Measurements from ENCODE around the gene ZFP69.

Gene ZFP69

GRCh38 chr1:40519517-40519916 lies 42.4 kb downstream of the ZFP69 start:
- TF ChIP-seq, protein P1, sequence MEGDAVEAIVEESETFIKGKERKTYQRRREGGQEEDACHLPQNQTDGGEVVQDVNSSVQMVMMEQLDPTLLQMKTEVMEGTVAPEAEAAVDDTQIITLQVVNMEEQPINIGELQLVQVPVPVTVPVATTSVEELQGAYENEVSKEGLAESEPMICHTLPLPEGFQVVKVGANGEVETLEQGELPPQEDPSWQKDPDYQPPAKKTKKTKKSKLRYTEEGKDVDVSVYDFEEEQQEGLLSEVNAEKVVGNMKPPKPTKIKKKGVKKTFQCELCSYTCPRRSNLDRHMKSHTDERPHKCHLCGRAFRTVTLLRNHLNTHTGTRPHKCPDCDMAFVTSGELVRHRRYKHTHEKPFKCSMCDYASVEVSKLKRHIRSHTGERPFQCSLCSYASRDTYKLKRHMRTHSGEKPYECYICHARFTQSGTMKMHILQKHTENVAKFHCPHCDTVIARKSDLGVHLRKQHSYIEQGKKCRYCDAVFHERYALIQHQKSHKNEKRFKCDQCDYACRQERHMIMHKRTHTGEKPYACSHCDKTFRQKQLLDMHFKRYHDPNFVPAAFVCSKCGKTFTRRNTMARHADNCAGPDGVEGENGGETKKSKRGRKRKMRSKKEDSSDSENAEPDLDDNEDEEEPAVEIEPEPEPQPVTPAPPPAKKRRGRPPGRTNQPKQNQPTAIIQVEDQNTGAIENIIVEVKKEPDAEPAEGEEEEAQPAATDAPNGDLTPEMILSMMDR (conservative IDR thresholded peaks at IDR 0.05) = no peak
- H3K27ac ChIP-seq = no peak overlapping the region

GRCh38 chr1:40530735-40531380 lies 53.8 kb downstream of the ZFP69 start:
- H3K27ac ChIP-seq = peak overlapping the region; percentile 69
- TF ChIP-seq, protein P1 (conservative IDR thresholded peaks at IDR 0.05) = no peak

- TF ChIP-seq, protein P1 (conservative IDR thresholded peaks at IDR 0.05) = no peak
- peak within 1 kb of the TSS; percentile 69 for H3K27ac ChIP-seq
Measured at GRCh38 chr1:40531381-40532061, 54.4 kb downstream of the ZFP69 start, which contains the start of gene ZNF684. Gene ZNF684, plus strand, starts transcription at chr1:40531637. Its CDS starts 1,530 bp downstream, at chr1:40533167.

DNA sequence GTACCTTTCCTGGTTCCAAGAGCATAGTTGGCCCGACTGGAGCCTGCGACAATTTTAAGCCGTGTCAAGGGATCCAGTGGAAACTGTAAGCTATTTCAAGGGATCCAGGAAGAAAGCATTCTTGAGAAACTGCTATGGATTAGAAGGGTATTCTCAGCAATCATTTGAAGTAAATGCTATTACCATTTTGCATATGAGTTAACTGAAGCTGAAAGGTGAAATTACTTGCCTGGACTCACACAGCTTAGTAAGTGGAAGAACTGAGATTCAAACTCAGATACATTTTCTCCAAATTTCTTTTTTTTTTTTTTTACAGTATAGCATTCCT lies 54.9 kb downstream of the ZFP69 start:
- TF ChIP-seq, protein P1 (conservative IDR thresholded peaks at IDR 0.05) = no peak
- H3K27ac ChIP-seq = peak overlapping the region; percentile 69

GRCh38 chr1:40532844-40533424 lies 55.8 kb downstream of the ZFP69 start:
- no peak overlapping the region for H3K27ac ChIP-seq
- TF ChIP-seq, protein P1 (conservative IDR thresholded peaks at IDR 0.05) = peak; percentile 73

- no peak overlapping the region for H3K27ac ChIP-seq
- TF ChIP-seq, protein P1 (conservative IDR thresholded peaks at IDR 0.05) = no peak
Measured at GRCh38 chr1:40534589-40534988, 57.5 kb downstream of the ZFP69 start.

GRCh38 chr1:40535732-40536131 lies 58.6 kb downstream of the ZFP69 start:
- no peak overlapping the region for H3K27ac ChIP-seq
- TF ChIP-seq, protein P1 (conservative IDR thresholded peaks at IDR 0.05) = no peak

All from VCaP (cell line).